ENCODE results near the gene TUBGCP6. TPM values are rescaled to one million over a fixed set of nuclear protein-coding genes. Genes with fewer than 3 reads are reported as not detected.

TUBGCP6 gene
- total RNA-seq, 4 donors from 2014 or later, result 19.1 to 52.2 (median 40.7) TPM

GRCh38 chr22:50167689-50168489, 76.9 kb downstream of the TUBGCP6 start:
- Histone ChIP-seq H3K4me3 (no peak overlapping the region), H3K27me3 (peaks cover 0 to 2% of the 10 kb centered on the region in 2 donors), H3K36me3 (no peaks in the 10 kb centered on the region), H3K4me1 (peaks cover 0 to 9% of the 10 kb centered on the region in 2 donors), H3K9me3 (no peaks in the 10 kb centered on the region), H3K27ac (no peak overlapping the region)
- no peak for DNase-seq
- TF ChIP-seq CTCF (IDR thresholded peaks at IDR 0.05) (no peak), POLR2A (IDR thresholded peaks at IDR 0.05) (no peak)
- intact Hi-C loops (cut with DNase I; ENCODE audit: low total_unique reads), result no loop called here

Other genes starting within 250 kb of the TUBGCP6 start
- gene IL17REL, start 232.3 kb downstream of the TUBGCP6 start, total RNA-seq, result under 1 TPM in 2 of 4 donors, not detected in 2; 0.12 to 0.26 TPM
- not detected for gene TTLL8, start 186.7 kb downstream of the TUBGCP6 start, total RNA-seq
- gene MLC1, start 159.6 kb downstream of the TUBGCP6 start, total RNA-seq, result 1 to 10 TPM in 1 of 4 donors, under 1 TPM in 2, not detected in 1; 0.29 to 1.9 (median 0.40) TPM
- gene MOV10L1, start 155.0 kb downstream of the TUBGCP6 start, total RNA-seq, result 1 to 10 TPM in 2 of 4 donors, not detected in 2; 1.8 to 3.4 TPM
- under 1 TPM in 2 of 4 donors, not detected in 2; 0.35 to 0.43 TPM for gene PANX2, start 74.3 kb downstream of the TUBGCP6 start, total RNA-seq
- gene TRABD, start 59.1 kb downstream of the TUBGCP6 start, total RNA-seq, result 10 to 100 TPM in 3 of 4 donors, 1 to 10 TPM in 1; 9.5 to 37.3 (median 15.0) TPM
- gene SELENOO, start 44.0 kb downstream of the TUBGCP6 start, total RNA-seq, result 10 to 100 TPM in 2 of 4 donors, 1 to 10 TPM in 2; 1.5 to 22.1 (median 10.0) TPM
- gene HDAC10, start 6.2 kb upstream of the TUBGCP6 start, total RNA-seq, result 10 to 100 TPM in 3 of 4 donors, 1 to 10 TPM in 1; 1.2 to 40.5 (median 20.6) TPM
- 10 to 100 TPM; 10.3 to 41.4 (median 28.3) TPM for gene MAPK12, start 16.7 kb upstream of the TUBGCP6 start, total RNA-seq
- 10 to 100 TPM in 3 of 4 donors, 1 to 10 TPM in 1; 7.9 to 39.5 (median 22.4) TPM for gene MAPK11, start 25.4 kb upstream of the TUBGCP6 start, total RNA-seq
- 100 to 1,000 TPM in 2 of 4 donors, 10 to 100 TPM in 2; 44.7 to 208 (median 126) TPM for gene PLXNB2, start 62.6 kb upstream of the TUBGCP6 start, total RNA-seq
- gene DENND6B, start 82.0 kb upstream of the TUBGCP6 start, total RNA-seq, result 10 to 100 TPM in 1 of 4 donors, 1 to 10 TPM in 3; 2.9 to 15.5 (median 8.0) TPM
- 10 to 100 TPM; 42.4 to 73.1 (median 47.2) TPM for gene PPP6R2, start 98.3 kb upstream of the TUBGCP6 start, total RNA-seq
- gene SBF1, start 230.0 kb upstream of the TUBGCP6 start, total RNA-seq, result 10 to 100 TPM; 35.0 to 84.0 (median 60.9) TPM
- under 1 TPM in 2 of 4 donors, not detected in 2; 0.14 to 0.95 TPM for gene ADM2, start 236.5 kb upstream of the TUBGCP6 start, total RNA-seq
- gene MIOX, start 241.8 kb upstream of the TUBGCP6 start, total RNA-seq, result not detected